OCI-LY1 (cell line): ENCODE measurements around the gene IRX4.

Experiments
- H2AFZ ChIP-seq: fragments of 200-600 bp; sonication (generic), shearing (Covaris generic); 2 replicates; pipeline ENCODE4 v1.6.0; 2014; ENCODE audit warnings: antibody characterized with exemption, mild to moderate bottlenecking, low read length
- H3F3A ChIP-seq: fragments of 200-600 bp; sonication (generic), shearing (Covaris generic); 2 replicates; pipeline ENCODE4 v1.6.0; 2014; ENCODE audit warnings: mild to moderate bottlenecking, antibody characterized with exemption, low read length, moderate library complexity; ENCODE audit not compliant: insufficient read depth
- H3K27ac ChIP-seq: fragments of 200-600 bp; sonication (generic); 2 replicates; pipeline ENCODE4 v1.5.1; 2014; ENCODE audit warnings: low read length, mixed run types, mild to moderate bottlenecking, low read depth; ENCODE audit not compliant: poor library complexity, severe bottlenecking
- H3K27me3 ChIP-seq: fragments of 200-600 bp; sonication (generic); 2 replicates; pipeline ENCODE4 v1.6.0; 2014; ENCODE audit warnings: antibody characterized with exemption, mild to moderate bottlenecking, low read length, moderate library complexity; ENCODE audit not compliant: insufficient read depth
- H3K36me3 ChIP-seq: fragments of 200-600 bp; sonication (generic); 2 replicates; pipeline ENCODE4 v1.6.1; 2014; ENCODE audit warnings: mild to moderate bottlenecking, antibody characterized with exemption, low read length, moderate library complexity, mixed read lengths; ENCODE audit not compliant: insufficient read depth
- H3K4me1 ChIP-seq: fragments of 200-600 bp; sonication (generic); 2 replicates; pipeline ENCODE4 v1.5.1; 2014; ENCODE audit warnings: mild to moderate bottlenecking, low read length, moderate library complexity; ENCODE audit not compliant: insufficient read depth, severe bottlenecking
- H3K4me2 ChIP-seq: fragments of 200-600 bp; sonication (generic), shearing (Covaris generic); 2 replicates; pipeline ENCODE4 v1.6.1; 2014; ENCODE audit warnings: low read length
- H3K4me3 ChIP-seq: fragments of 200-600 bp; sonication (generic); 2 replicates; pipeline ENCODE4 v1.5.1; 2014; ENCODE audit warnings: low read length, low read depth, mild to moderate bottlenecking, mixed read lengths; ENCODE audit not compliant: poor library complexity, severe bottlenecking
- H3K79me2 ChIP-seq: fragments of 200-600 bp; shearing (Covaris generic); 2 replicates; pipeline ENCODE4 v1.6.1; 2016; ENCODE audit warnings: mixed run types, low read length, mixed read lengths; ENCODE audit not compliant: insufficient read depth
- H3K9ac ChIP-seq: fragments of 200-600 bp; sonication (generic), shearing (Covaris generic); 2 replicates; pipeline ENCODE4 v1.6.1; 2014; ENCODE audit warnings: mild to moderate bottlenecking, low read length, mixed read lengths
- H3K9me2 ChIP-seq: fragments of 200-600 bp; sonication (generic), shearing (Covaris generic); 2 replicates; pipeline ENCODE4 v1.6.1; 2014; ENCODE audit warnings: low read depth, mild to moderate bottlenecking, low read length, mixed read lengths
- H3K9me3 ChIP-seq: fragments of 200-600 bp; shearing (Covaris generic); 2 replicates; pipeline ENCODE4 v1.6.1; 2014; ENCODE audit warnings: low read length, mixed read lengths
- H4K20me1 ChIP-seq: fragments of 200-600 bp; sonication (generic), shearing (Covaris generic); 2 replicates; pipeline ENCODE4 v1.6.0; 2016; ENCODE audit warnings: mild to moderate bottlenecking, low read length; ENCODE audit not compliant: insufficient read depth
- CTCF ChIP-seq: fragments of 200-600 bp; sonication (generic), shearing (Covaris generic); IDR thresholded peaks from 2 replicates; pipeline ENCODE4 v1.5.1; 2017; ENCODE audit warnings: mild to moderate bottlenecking, antibody characterized with exemption, low read length, moderate library complexity, mixed read lengths
- EZH2 ChIP-seq: fragments of 200-600 bp; sonication (generic), shearing (Covaris generic); IDR thresholded peaks from 2 replicates; pipeline ENCODE4 v1.8.0; 2017; ENCODE audit warnings: borderline replicate concordance, mixed run types, mild to moderate bottlenecking, antibody characterized with exemption, low read length, moderate library complexity, mixed read lengths

The IRX4 gene

GRCh38 chr5:1908931-1909330 is 26.2 kb upstream of the IRX4 start:
- H3K9me3 ChIP-seq = no peaks in the 10 kb centered on the region
- no peak overlapping the region for H3K4me3 ChIP-seq
- no peaks in the 10 kb centered on the region for H4K20me1 ChIP-seq
- no peak overlapping the region for H3K9ac ChIP-seq
- H3K4me1 ChIP-seq = no peaks in the 10 kb centered on the region
- no peaks in the 10 kb centered on the region for H3F3A ChIP-seq
- no peak for TF ChIP-seq EZH2
- TF ChIP-seq CTCF = no peak
- H3K36me3 ChIP-seq = no peaks in the 10 kb centered on the region
- H3K4me2 ChIP-seq = no peak overlapping the region
- H3K27me3 ChIP-seq = no peaks in the 10 kb centered on the region
- H2AFZ ChIP-seq = no peak overlapping the region
- H3K79me2 ChIP-seq = no peaks in the 10 kb centered on the region
- H3K9me2 ChIP-seq = no peaks in the 10 kb centered on the region
- no peak overlapping the region for H3K27ac ChIP-seq

GRCh38 chr5:1907616-1908015 is 24.9 kb upstream of the IRX4 start:
- Histone ChIP-seq H4K20me1 (no peaks in the 10 kb centered on the region), H3K4me1 (no peaks in the 10 kb centered on the region), H3F3A (no peaks in the 10 kb centered on the region), H3K9me2 (no peaks in the 10 kb centered on the region), H3K36me3 (no peaks in the 10 kb centered on the region), H3K79me2 (no peaks in the 10 kb centered on the region), H3K4me2 (no peak overlapping the region), H3K27ac (no peak overlapping the region), H3K9ac (no peak overlapping the region), H3K9me3 (no peaks in the 10 kb centered on the region), H3K27me3 (no peaks in the 10 kb centered on the region; the same call in 1 of the 2 replicates), H2AFZ (no peak overlapping the region), H3K4me3 (no peak overlapping the region)
- TF ChIP-seq CTCF = no peak
- no peak for TF ChIP-seq EZH2

GRCh38 chr5:1905108-1905507 is 22.4 kb upstream of the IRX4 start:
- TF ChIP-seq CTCF (no peak), EZH2 (no peak)
- no peaks in the 10 kb centered on the region for H3K36me3 ChIP-seq

More at GRCh38 chr5:1905108-1905507, 22.4 kb upstream of the IRX4 start:
- no peaks in the 10 kb centered on the region for H3K9me2 ChIP-seq
- no peaks in the 10 kb centered on the region for H3K79me2 ChIP-seq
- no peak overlapping the region for H3K27ac ChIP-seq
- no peak overlapping the region for H3K4me2 ChIP-seq
- H3K4me1 ChIP-seq = no peaks in the 10 kb centered on the region
- no peak overlapping the region for H2AFZ ChIP-seq
- no peak overlapping the region for H3K9ac ChIP-seq
- no peaks in the 10 kb centered on the region for H4K20me1 ChIP-seq
- no peak overlapping the region for H3K4me3 ChIP-seq
- no peaks in the 10 kb centered on the region; the same call in 1 of the 2 replicates for H3K27me3 ChIP-seq
- no peaks in the 10 kb centered on the region for H3F3A ChIP-seq
- H3K9me3 ChIP-seq = no peaks in the 10 kb centered on the region
